Measurements from ENCODE around the gene SELPLG. TPM values are rescaled to one million over a fixed set of nuclear protein-coding genes. Genes with fewer than 3 reads are reported as not detected.

SELPLG gene
- total RNA-seq, 4 donors from 2014 or later: 0.19 to 5.0 (median 2.6) TPM

DNA sequence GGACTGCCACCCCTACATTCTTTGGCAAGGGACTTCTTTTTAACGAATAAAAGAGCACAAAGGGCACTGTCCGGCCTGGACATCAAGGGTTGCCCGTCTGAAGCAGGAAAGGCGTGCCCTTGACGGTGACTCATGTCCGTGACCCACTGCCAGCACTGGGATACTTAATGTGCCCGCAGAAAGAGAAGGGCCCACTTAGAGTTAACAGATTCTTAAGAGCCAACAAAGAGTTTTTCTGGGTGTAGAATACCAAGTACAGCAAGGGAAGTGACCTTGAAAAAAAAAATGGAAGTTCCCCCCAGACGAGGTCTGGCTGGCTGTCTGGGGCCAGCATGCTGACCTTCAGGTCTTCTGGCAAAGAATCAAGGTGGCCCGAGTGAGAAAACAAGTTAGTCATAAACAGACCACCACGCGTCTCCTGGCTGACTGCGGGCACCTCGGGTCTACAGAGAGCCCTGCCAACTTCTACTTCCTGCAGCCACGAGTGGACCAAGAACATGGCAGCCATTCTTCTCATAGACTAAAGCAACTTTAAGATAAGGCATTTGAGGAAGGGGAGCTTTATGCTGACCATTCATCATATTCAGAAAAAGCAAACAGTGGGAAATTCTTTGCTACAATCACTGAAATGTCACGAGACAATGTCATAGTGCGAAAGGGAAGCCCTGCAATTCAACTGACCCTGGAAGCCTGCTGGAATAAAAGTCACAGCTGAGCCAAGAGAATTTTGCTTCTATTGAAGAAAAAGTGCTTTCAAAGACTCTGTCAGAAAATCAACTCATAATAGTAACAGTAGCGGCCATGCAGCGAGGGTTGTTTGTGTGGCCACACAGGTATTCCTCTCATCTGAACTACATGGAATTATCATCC lies 10.5 kb upstream of the SELPLG start:
- Histone ChIP-seq H3K27me3 (no peaks in the 10 kb centered on the region), H3K27ac (peak overlapping the region; percentile 16 to 60 (median 36)), H3K36me3 (peaks cover 0 to 45% of the 10 kb centered on the region in 2 donors), H3K4me3 (no peak overlapping the region), H3K9me3 (no peaks in the 10 kb centered on the region), H3K4me1 (peaks cover 24 to 34% of the 10 kb centered on the region in 2 donors)
- DNase-seq: peak; percentile 53 to 67
- intact Hi-C loops (cut with DNase I; ENCODE audit: low total_unique reads) (no loop called here), in situ Hi-C loops (cut with MboI; ENCODE audit: low sequenced_read_pairs in 4 of 4) (loop anchor here (25.0 kb wide), 2 partner anchors 318 to 443 kb away; partner anchors contain the start of genes ALKBH2 (in 2 of the 4) and UNG (in 2 of the 4))
- TF ChIP-seq POLR2A (IDR thresholded peaks at IDR 0.05): no peak
- peak; percentile 58 to 67 for ATAC-seq

DNA sequence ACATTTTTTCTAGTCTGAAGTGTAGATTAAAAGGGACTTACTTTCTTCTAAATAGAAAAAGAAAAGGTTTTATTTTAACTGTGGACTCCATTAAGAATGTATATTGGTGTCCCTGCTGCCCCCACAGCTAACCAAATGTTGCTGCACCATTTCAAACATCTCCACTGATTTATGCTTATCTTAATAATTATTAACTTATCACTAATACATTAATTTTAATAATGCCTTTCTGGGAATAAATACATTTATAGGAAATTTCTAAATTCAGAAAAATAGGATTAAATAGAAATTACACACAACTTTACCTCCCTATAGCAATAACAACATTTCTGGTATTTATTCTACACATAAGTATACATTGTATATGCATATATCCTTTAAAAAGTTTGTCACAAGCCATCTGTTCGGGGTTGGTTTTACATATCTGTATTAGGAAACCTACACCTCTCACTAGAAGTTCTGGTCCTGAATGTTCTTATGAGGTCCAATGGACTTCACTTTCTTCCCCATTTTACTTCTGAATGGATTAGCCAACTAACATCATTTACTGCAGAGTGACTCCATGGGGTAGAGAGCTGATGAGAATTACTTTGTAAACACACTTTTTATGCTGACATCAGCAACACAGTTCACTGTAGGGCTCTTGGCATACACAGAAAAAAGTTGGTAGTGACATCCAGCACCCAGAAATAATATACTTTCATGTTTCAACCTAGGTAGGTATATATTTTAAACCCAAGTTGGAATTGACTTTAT lies 9.4 kb upstream of the SELPLG start:
- no peaks in the 10 kb centered on the region for H3K9me3 ChIP-seq
- H3K27ac ChIP-seq: peak overlapping the region in 3 of 4 donors; percentile 16 to 55 (median 26)
- intact Hi-C loops (cut with DNase I; ENCODE audit: low total_unique reads) (no loop called here), in situ Hi-C loops (cut with MboI; ENCODE audit: low sequenced_read_pairs in 4 of 4) (loop anchor here (25.0 kb wide), 2 partner anchors 319 to 444 kb away; partner anchors contain the start of genes ALKBH2 (in 2 of the 4) and UNG (in 2 of the 4))
- peaks cover 0 to 34% of the 10 kb centered on the region in 2 donors for H3K36me3 ChIP-seq
- ATAC-seq (no peak), DNase-seq (no peak)
- H3K27me3 ChIP-seq: peaks cover 0 to 4% (median 0%) of the 10 kb centered on the region in 3 donors
- H3K4me3 ChIP-seq: no peak overlapping the region
- H3K4me1 ChIP-seq: peaks cover 30 to 41% of the 10 kb centered on the region in 2 donors
- TF ChIP-seq, protein P1, sequence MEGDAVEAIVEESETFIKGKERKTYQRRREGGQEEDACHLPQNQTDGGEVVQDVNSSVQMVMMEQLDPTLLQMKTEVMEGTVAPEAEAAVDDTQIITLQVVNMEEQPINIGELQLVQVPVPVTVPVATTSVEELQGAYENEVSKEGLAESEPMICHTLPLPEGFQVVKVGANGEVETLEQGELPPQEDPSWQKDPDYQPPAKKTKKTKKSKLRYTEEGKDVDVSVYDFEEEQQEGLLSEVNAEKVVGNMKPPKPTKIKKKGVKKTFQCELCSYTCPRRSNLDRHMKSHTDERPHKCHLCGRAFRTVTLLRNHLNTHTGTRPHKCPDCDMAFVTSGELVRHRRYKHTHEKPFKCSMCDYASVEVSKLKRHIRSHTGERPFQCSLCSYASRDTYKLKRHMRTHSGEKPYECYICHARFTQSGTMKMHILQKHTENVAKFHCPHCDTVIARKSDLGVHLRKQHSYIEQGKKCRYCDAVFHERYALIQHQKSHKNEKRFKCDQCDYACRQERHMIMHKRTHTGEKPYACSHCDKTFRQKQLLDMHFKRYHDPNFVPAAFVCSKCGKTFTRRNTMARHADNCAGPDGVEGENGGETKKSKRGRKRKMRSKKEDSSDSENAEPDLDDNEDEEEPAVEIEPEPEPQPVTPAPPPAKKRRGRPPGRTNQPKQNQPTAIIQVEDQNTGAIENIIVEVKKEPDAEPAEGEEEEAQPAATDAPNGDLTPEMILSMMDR (IDR thresholded peaks at IDR 0.05 in 4 of 5, conservative IDR thresholded peaks at IDR 0.05 in 1 of 5): no peak
- no peak for TF ChIP-seq POLR2A (IDR thresholded peaks at IDR 0.05)

DNA sequence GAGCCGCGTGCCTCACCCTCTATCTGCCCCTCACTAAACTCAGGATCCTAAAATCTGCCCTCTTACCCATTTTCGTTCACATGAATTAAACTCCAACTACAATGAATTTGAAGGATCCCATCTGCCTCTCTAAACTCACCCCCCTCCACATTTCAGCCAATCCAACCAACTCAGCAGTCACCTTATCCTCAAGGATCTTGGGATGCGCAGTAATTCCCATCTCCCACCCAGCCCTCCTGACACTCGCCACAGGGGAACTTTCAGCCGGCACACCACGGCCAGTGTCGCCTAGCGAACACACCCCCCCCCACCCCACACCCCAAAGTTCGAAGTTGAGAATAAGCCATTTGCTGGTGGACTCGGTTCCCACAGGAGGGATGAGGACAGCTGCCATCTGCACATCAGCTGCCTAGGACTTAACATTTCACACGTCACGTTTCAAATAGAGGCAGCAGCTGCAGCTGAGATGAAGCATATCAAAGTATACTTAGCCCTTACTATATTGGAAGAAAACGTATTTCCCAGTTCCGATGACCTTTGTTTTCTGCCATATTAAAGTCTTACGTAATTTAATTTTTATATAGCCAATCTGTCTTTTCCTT lies 8.7 kb upstream of the SELPLG start:
- in situ Hi-C loops (cut with MboI; ENCODE audit: low sequenced_read_pairs in 4 of 4): loop anchor here (25.0 kb wide), 2 partner anchors 320 to 445 kb away; partner anchors contain the start of genes ALKBH2 (in 2 of the 4) and UNG (in 2 of the 4)
- TF ChIP-seq, protein P1 (IDR thresholded peaks at IDR 0.05 in 4 of 5, conservative IDR thresholded peaks at IDR 0.05 in 1 of 5): no peak
- no peak for TF ChIP-seq POLR2A (IDR thresholded peaks at IDR 0.05)
- Histone ChIP-seq H3K27ac (peak overlapping the region; percentile 2 to 33 (median 8)), H3K36me3 (peaks cover 0 to 29% of the 10 kb centered on the region in 2 donors), H3K4me1 (peaks cover 36 to 43% of the 10 kb centered on the region in 2 donors), H3K9me3 (no peaks in the 10 kb centered on the region), H3K4me3 (no peak overlapping the region), H3K27me3 (peaks cover 0 to 5% (median 0%) of the 10 kb centered on the region in 3 donors)
- ATAC-seq (no peak), DNase-seq (peak in 1 of 2 donors; percentile 31)
- intact Hi-C loops (cut with DNase I; ENCODE audit: low total_unique reads): no loop called here

DNA sequence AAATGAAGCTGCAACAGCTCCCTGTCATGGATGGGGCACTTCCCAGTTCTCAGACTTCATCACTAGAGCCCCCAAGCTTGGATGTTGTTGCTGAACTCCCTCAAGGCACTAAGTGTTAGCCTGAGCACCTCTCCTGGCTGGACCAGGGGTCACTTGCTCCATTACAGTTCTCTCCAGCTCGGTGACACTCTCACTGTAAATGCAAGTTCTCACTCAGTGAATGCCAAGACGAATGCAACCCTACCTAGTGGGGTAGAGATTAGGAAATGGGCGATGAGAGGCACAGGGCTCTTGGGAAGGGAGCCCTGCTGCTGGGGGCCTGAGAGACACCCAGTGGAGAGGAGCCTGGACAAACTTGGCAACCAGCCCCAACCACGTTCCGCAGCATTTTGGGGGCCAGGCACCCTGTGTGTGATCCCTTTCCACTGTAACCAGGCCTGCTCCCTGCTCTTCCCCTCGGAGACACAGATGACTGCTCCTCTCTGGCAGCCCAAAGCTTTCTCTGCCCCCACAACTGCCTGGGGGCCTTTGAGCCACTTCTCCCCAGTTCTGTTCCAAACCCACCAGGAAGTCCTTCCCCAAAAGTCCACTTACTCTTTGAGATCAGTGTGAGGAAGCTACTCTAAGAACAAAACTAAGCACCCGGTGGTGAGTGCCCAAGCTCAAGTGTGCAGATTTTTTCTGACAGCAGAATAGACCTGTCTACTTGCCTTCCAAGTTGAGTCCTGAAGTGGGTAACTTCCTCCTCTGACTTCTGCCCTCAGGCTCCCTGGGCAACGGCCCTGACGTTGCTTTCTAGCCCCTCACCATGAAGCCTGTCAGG lies 8.0 kb upstream of the SELPLG start:
- peaks cover 0 to 22% of the 10 kb centered on the region in 2 donors for H3K36me3 ChIP-seq
- peaks cover 36 to 43% of the 10 kb centered on the region in 2 donors for H3K4me1 ChIP-seq
- in situ Hi-C loops (cut with MboI; ENCODE audit: low sequenced_read_pairs in 4 of 4) (loop anchor here (25.0 kb wide), 2 partner anchors 321 to 446 kb away; partner anchors contain the start of genes ALKBH2 (in 2 of the 4) and UNG (in 2 of the 4)), intact Hi-C loops (cut with DNase I; ENCODE audit: low total_unique reads) (no loop called here)
- peak overlapping the region; percentile 2 to 39 (median 20) for H3K27ac ChIP-seq
- peaks cover 0 to 8% (median 0%) of the 10 kb centered on the region in 3 donors for H3K27me3 ChIP-seq
- no peaks in the 10 kb centered on the region for H3K9me3 ChIP-seq
- ATAC-seq: peak; percentile 4 to 5
- no peak overlapping the region for H3K4me3 ChIP-seq
- no peak for TF ChIP-seq POLR2A (IDR thresholded peaks at IDR 0.05)
- TF ChIP-seq, protein P1 (IDR thresholded peaks at IDR 0.05 in 4 of 5, conservative IDR thresholded peaks at IDR 0.05 in 1 of 5): no peak
- peak in 1 of 2 donors; percentile 18 for DNase-seq
